Body of pancreas (tissue), 4 donors: ENCODE measurements around the gene EEFSEC. TPM values are rescaled to one million over a fixed set of nuclear protein-coding genes. Genes with fewer than 3 reads are reported as not detected.

Experiments
- ATAC-seq: fragments of 150-250 bp; one replicate; pipeline ENCODE4 v1.9.1; 2016
- DNase-seq, 4 donors: peaks; one replicate each; pipeline ENCODE4 v3.0.0-alpha.2; 2019
- H3K27ac ChIP-seq, 4 donors: fragments of 200-600 bp; sonication (generic); 1 replicate in 3 of 4; 2 replicates in 1 of 4; pipeline versions ENCODE4 v1.5.1 to v1.6.1; 2016 to 2019; ENCODE audit warnings: mild to moderate bottlenecking in 1 of 4, mixed read lengths in 1 of 4, moderate library complexity in 1 of 4
- H3K27me3 ChIP-seq, 2 donors: fragments of 200-600 bp; sonication (generic); one replicate each; pipeline ENCODE4 v1.6.0; 2016; ENCODE audit warnings: mild to moderate bottlenecking in 1 of 2
- H3K36me3 ChIP-seq, 2 donors: fragments of 200-600 bp; sonication (generic); replicated peaks in 1 of 2; 2 replicates each; pipeline ENCODE4 v1.5.1; 2016; ENCODE audit warnings: low read depth in 2 of 2; ENCODE audit not compliant: insufficient read depth in 1 of 2
- H3K4me1 ChIP-seq: fragments of 200-600 bp; sonication (generic); one replicate; pipeline ENCODE4 v1.6.0; 2016
- H3K4me3 ChIP-seq, 2 donors: fragments of 200-600 bp; sonication (generic); 1 replicate in 1 of 2; 2 replicates in 1 of 2; pipeline ENCODE4 v1.5.1; 2016 to 2019
- H3K9me3 ChIP-seq, 3 donors: fragments of 200-600 bp; sonication (generic); 1 replicate in 2 of 3; 2 replicates in 1 of 3; pipeline ENCODE4 v1.5.1; 2016
- POLR2A ChIP-seq, 3 donors: fragments of 450-650 bp; IDR thresholded peaks; one replicate each; pipeline ENCODE4 v1.6.1; 2016; ENCODE audit warnings: antibody characterized with exemption in 3 of 3, mild to moderate bottlenecking in 2 of 3
- WGBS, 2 donors: methylation state at CpG; one replicate each; pipeline ENCODE4 v1.1.5; 2017; 5-methylcytosine and 5-hydroxymethylcytosine counted together
- intact Hi-C: fragments of 100-400 bp; cut with DNase I; formaldehyde crosslinking; loops from one replicate; pipeline ENCODE4 v1.15.1; 2023
- total RNA-seq, 2 donors: library from RNA; depleted of rRNA; stranded (reverse); fragments of >200 nt; gene quantifications; one replicate each; pipeline ENCODE4 v1.1.0, GENCODE V29; 2016
- TF ChIP-seq, protein P1 (sequence below), 7 experiments: fragments of 450-650 bp in 4 of 7; fragments of 200-600 bp in 3 of 7; sonication (generic) in 3 of 7; IDR thresholded peaks; one replicate each; pipeline ENCODE4 v1.5.1; 2016 to 2019; ENCODE audit warnings: antibody characterized with exemption in 7 of 7

EEFSEC gene
- total RNA-seq, 2 donors from 2014 or later, result 8.6 to 33.0 TPM

DNA sequence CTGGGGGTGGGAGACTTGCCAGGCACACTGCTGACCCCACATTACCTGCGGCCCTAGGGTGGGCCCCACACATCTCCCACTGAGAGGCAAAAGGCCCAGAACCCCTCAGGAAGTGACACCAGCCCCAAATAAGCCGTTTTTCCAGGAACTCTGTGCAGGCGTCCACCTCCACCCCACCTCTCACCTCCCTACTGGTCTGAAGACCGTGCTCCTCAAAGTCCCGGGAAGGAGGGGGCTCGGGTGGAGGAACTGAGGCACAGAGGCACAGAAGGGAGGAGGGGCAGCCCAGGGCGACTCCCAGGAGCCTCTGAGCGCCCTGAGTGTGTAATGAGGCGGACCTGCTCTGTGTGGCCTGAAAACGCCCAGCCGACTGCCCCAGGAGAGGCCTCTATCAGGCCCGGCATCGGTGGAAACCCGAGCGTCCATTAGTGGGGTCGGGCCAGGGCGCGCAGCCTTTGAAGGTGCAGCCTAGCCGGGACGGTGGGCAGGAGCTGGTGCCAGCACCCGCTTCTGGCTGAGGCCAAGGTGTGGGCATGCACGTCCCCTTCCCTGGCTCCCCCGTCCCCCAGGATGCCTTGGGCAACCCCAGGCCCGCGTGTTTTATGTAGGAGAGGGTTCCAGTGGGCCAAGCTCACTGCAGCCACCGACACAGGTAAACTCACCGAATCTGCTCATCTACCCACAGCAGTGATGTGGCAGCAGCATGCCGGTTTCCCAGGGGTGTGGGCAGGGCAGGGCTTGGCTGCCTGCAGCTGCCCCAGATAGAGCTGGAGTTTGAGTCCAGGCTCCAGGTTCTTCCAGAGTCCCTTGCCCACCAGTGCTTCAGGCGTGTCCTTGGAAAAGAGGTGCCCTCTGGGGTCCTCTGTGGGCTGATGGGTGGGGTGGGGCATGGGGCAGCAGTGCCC is 257.6 kb downstream of the EEFSEC start:
- Histone ChIP-seq H3K27ac (peak overlapping the region; percentile 47 to 81 (median 64)), H3K4me1 (peaks cover 45% of the 10 kb centered on the region), H3K27me3 (no peaks in the 10 kb centered on the region), H3K4me3 (no peak overlapping the region), H3K36me3 (no peaks in the 10 kb centered on the region), H3K9me3 (no peaks in the 10 kb centered on the region)
- intact Hi-C loops, result no loop called here
- DNase-seq (peak; percentile 60 to 81 (median 75)), ATAC-seq (peak; percentile 73)
- TF ChIP-seq POLR2A (IDR thresholded peaks at IDR 0.05), result no peak
- TF ChIP-seq, protein P1, sequence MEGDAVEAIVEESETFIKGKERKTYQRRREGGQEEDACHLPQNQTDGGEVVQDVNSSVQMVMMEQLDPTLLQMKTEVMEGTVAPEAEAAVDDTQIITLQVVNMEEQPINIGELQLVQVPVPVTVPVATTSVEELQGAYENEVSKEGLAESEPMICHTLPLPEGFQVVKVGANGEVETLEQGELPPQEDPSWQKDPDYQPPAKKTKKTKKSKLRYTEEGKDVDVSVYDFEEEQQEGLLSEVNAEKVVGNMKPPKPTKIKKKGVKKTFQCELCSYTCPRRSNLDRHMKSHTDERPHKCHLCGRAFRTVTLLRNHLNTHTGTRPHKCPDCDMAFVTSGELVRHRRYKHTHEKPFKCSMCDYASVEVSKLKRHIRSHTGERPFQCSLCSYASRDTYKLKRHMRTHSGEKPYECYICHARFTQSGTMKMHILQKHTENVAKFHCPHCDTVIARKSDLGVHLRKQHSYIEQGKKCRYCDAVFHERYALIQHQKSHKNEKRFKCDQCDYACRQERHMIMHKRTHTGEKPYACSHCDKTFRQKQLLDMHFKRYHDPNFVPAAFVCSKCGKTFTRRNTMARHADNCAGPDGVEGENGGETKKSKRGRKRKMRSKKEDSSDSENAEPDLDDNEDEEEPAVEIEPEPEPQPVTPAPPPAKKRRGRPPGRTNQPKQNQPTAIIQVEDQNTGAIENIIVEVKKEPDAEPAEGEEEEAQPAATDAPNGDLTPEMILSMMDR (IDR thresholded peaks at IDR 0.05), result no peak
- 54 to 76% methylated on average over 17 to 29 of the region's 29 CpGs for WGBS, 2 donors

DNA sequence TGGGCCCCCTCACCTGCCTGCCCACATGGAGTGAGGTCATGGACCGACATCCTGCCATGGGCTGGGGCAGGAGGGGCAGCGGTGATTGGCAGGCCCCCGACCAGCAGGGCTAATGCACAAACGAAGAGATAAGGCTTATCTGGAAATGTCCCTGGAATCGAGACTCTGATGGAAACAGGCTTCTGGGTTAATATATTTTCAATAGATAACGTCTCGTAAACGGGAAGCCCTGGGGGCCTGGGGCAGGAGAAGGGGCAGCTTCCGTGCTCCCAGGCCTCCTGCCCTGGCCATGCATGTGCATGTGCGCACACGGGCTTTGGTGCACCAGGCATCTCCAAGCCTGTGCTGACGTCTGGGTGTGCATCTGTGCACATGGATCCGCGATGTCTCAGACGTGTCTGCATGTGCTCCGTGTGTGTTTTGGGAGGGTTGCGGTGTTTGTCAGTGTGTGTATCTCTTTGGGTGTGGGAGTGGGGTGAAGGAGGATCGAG is 258.3 kb downstream of the EEFSEC start:
- peak overlapping the region; percentile 47 to 81 (median 64) for H3K27ac ChIP-seq
- TF ChIP-seq, protein P1 (IDR thresholded peaks at IDR 0.05), result no peak
- no peak for TF ChIP-seq POLR2A (IDR thresholded peaks at IDR 0.05)
- intact Hi-C loops, result no loop called here
- WGBS, 2 donors, result 29 to 34% methylated on average over 13 to 18 of the region's 18 CpGs
- H3K9me3 ChIP-seq, result no peaks in the 10 kb centered on the region
- DNase-seq (no peak), ATAC-seq (peak; percentile 53)
- no peaks in the 10 kb centered on the region for H3K27me3 ChIP-seq
- H3K36me3 ChIP-seq, result no peaks in the 10 kb centered on the region
- H3K4me3 ChIP-seq, result no peak overlapping the region
- H3K4me1 ChIP-seq, result peaks cover 44% of the 10 kb centered on the region

DNA sequence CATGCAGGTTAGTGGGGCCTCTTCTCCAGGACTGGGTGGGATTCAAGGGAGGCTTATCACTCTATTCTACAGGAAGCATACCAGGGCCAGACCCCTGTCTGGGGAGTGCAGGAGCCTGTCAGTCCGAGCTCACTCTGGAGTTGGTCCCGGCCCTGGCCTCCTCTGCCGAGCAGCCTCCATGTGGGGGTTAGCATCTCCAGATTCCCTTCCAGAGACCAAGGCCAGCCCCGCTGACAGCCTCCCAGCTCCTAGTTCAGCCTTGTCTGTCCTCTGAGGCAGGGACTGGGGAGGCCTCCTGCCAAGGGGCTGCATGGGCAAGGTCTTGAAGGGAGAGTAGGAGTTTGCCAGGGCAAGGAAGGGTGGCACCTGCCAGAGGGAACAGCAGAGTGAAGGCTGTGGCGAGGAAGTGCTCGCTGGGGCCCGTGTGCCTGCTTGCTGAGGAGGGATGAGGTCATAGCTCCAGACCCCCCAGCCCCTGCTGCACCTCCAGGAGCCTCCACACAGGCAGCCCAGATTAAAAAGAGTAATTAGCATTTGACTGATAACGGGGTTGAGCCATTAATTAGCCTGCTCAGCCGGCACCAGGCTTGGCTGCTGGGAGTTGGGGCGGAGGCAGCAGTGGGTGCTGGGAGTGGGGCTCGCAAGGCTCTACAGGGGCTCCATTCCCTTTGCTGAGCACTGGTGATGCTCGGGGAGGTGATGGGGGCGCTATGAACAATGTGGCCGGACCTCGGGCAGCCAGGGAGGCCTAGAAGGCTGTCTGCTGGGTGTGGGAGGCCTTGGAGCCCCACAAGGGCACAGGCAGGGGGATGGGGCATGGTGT is 259.1 kb downstream of the EEFSEC start:
- Histone ChIP-seq H3K4me1 (peaks cover 44% of the 10 kb centered on the region), H3K27me3 (no peaks in the 10 kb centered on the region), H3K36me3 (no peaks in the 10 kb centered on the region), H3K4me3 (no peak overlapping the region), H3K27ac (peak overlapping the region in 2 of 4 donors; percentile 54 to 81), H3K9me3 (no peaks in the 10 kb centered on the region)
- intact Hi-C loops, result no loop called here
- no peak for TF ChIP-seq POLR2A (IDR thresholded peaks at IDR 0.05)
- TF ChIP-seq, protein P1 (IDR thresholded peaks at IDR 0.05), result no peak
- 91 to 92% methylated on average over 9 to 15 of the region's 15 CpGs for WGBS, 2 donors
- DNase-seq, result no peak
- ATAC-seq, result no peak

DNA sequence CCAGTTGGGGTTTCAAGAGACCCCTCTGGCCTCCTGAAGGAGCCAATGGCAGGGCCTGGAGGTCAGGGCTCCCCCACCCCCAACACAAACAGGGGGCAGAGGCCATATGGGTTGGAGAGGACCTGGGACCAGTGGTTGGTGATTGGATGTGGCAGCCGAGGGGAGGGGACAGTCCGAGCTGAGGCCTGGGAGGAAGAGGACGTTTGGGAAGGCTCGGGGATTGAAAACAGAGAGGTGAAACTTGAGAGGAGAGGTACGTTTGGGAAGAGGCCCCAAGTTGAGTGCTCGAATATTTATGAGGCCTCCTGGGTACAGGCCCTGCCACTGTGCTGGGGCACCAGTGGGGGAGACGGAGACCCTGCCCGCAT is 259.7 kb downstream of the EEFSEC start:
- TF ChIP-seq POLR2A (IDR thresholded peaks at IDR 0.05), result no peak
- TF ChIP-seq, protein P1 (IDR thresholded peaks at IDR 0.05), result no peak
- DNase-seq, result no peak
- no peaks in the 10 kb centered on the region for H3K36me3 ChIP-seq
- no peaks in the 10 kb centered on the region for H3K27me3 ChIP-seq
- no peak overlapping the region for H3K27ac ChIP-seq
- H3K4me3 ChIP-seq, result no peak overlapping the region
- no peaks in the 10 kb centered on the region for H3K9me3 ChIP-seq
- WGBS, 2 donors, result 86 to 88% methylated on average over 8 of the region's 8 CpGs
- intact Hi-C loops, result no loop called here
- ATAC-seq, result no peak
- peaks cover 44% of the 10 kb centered on the region for H3K4me1 ChIP-seq
